Measurements from ENCODE around the gene TMEM135.

TMEM135 gene

GRCh38 chr11:87007963-87008362 is 29.8 kb upstream of the TMEM135 start:
- Histone ChIP-seq H3K9ac (ENCODE audit: insufficient read length, low read depth) (no peak overlapping the region), H3K27me3 (ENCODE audit: insufficient read depth, insufficient read length) (no peaks in the 10 kb centered on the region), H3K4me3 (ENCODE audit: insufficient read length, low read depth) (no peak overlapping the region), H3K36me3 (ENCODE audit: insufficient read depth, insufficient read length, low read length) (no peaks in the 10 kb centered on the region), H3K9me3 (ENCODE audit: insufficient read depth, low read length) (no peaks in the 10 kb centered on the region), H3K4me1 (ENCODE audit: insufficient read depth, insufficient read length) (no peaks in the 10 kb centered on the region)
- no peak for TF ChIP-seq YY1 (IDR thresholded peaks at IDR 0.05; ENCODE audit: insufficient read depth, insufficient read length)
- no peak for TF ChIP-seq ZNF274 (IDR thresholded peaks at IDR 0.05; ENCODE audit: low read depth, low read length)
- TF ChIP-seq SUZ12 (IDR thresholded peaks at IDR 0.05; ENCODE audit: extremely low read depth, insufficient read depth, insufficient read length) = no peak
- no peak for DNase-seq (ENCODE audit: low read depth, low spot score)

- H3K9me3 ChIP-seq (ENCODE audit: insufficient read depth, low read length) = no peaks in the 10 kb centered on the region
- DNase-seq (ENCODE audit: low read depth, low spot score) = no peak
- TF ChIP-seq YY1 (IDR thresholded peaks at IDR 0.05; ENCODE audit: insufficient read depth, insufficient read length) = no peak
- TF ChIP-seq SUZ12 (IDR thresholded peaks at IDR 0.05; ENCODE audit: extremely low read depth, insufficient read depth, insufficient read length) = no peak
- TF ChIP-seq ZNF274 (IDR thresholded peaks at IDR 0.05; ENCODE audit: low read depth, low read length) = no peak
- no peaks in the 10 kb centered on the region for H3K27me3 ChIP-seq (ENCODE audit: insufficient read depth, insufficient read length)
- H3K9ac ChIP-seq (ENCODE audit: insufficient read length, low read depth) = no peak overlapping the region
- no peaks in the 10 kb centered on the region for H3K36me3 ChIP-seq (ENCODE audit: insufficient read depth, insufficient read length, low read length)
- no peak overlapping the region for H3K4me3 ChIP-seq (ENCODE audit: insufficient read length, low read depth)
- no peaks in the 10 kb centered on the region for H3K4me1 ChIP-seq (ENCODE audit: insufficient read depth, insufficient read length)
Measured at GRCh38 chr11:87012089-87012488, 25.6 kb upstream of the TMEM135 start.

DNA sequence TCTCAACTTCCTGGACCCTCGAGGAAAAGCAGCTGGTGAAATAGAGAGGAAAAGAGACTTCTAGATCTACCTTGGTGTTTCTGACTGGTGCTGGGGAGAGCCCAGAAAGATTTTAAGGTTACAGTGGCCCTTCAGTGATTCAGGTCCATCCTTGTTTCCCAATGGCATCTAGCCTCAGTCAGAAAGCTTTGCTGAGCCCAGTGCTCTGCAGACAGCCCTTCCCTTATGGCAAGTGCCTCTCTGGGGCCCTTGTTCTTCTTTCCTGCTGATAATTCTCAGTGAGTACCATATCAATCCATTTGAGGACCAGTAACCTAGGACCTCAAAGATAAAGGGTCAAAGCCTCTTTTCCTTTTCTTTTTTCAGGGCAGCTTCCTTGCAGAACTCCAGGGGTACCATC is 25.1 kb upstream of the TMEM135 start:
- Histone ChIP-seq H3K4me1 (ENCODE audit: insufficient read depth, insufficient read length) (no peaks in the 10 kb centered on the region), H3K36me3 (ENCODE audit: insufficient read depth, insufficient read length, low read length) (no peaks in the 10 kb centered on the region), H3K27me3 (ENCODE audit: insufficient read depth, insufficient read length) (no peaks in the 10 kb centered on the region), H3K4me3 (ENCODE audit: insufficient read length, low read depth) (no peak overlapping the region), H3K9ac (ENCODE audit: insufficient read length, low read depth) (no peak overlapping the region), H3K9me3 (ENCODE audit: insufficient read depth, low read length) (no peaks in the 10 kb centered on the region)
- DNase-seq (ENCODE audit: low read depth, low spot score) = no peak
- TF ChIP-seq ZNF274 (IDR thresholded peaks at IDR 0.05; ENCODE audit: low read depth, low read length) (no peak), SUZ12 (IDR thresholded peaks at IDR 0.05; ENCODE audit: extremely low read depth, insufficient read depth, insufficient read length) (no peak), YY1 (IDR thresholded peaks at IDR 0.05; ENCODE audit: insufficient read depth, insufficient read length) (no peak)

DNA sequence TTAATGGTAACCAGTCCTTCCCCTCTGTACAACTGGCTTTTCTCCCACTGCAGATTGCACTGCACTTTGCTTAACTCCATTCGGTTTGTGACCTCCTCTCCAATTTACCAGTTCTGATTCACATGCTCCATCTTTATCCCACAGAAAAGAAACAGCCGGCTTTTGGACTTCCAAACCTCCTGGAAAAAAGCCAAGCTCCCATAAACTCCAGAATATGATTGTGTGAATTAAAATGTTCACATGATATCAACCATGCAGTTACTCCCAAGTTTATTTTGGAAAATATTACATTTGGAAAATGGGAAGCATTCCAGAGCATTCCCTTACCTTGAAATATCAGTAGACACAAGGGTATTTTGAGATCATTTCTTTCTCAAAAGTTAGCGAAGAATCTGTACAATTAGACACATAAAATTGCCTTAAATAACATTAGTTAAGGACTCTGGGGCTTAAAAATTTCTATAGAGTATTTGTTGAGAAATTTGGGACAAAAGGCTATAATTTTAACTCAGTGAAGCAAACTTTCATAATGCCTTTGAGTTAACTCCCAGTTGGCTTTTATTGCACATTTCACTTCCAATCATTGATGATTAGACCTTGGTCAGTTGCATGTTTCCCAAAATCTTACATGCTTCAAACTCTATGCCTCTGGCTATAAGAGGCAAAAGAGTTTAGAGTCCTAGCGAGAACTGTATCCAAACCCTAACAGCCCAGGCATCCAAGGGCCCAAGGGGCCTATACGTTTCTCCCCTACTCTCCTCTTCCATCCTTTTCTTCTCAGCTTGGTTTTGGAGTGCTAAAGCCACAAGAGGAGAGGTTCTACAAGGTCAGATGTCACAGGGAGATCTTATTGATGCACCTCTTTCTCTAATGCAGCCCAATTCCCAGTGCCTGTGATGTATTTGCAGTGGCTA is 23.6 kb upstream of the TMEM135 start:
- Histone ChIP-seq H3K4me1 (ENCODE audit: insufficient read depth, insufficient read length) (no peaks in the 10 kb centered on the region), H3K9ac (ENCODE audit: insufficient read length, low read depth) (no peak overlapping the region), H3K4me3 (ENCODE audit: insufficient read length, low read depth) (no peak overlapping the region), H3K27me3 (ENCODE audit: insufficient read depth, insufficient read length) (no peaks in the 10 kb centered on the region), H3K36me3 (ENCODE audit: insufficient read depth, insufficient read length, low read length) (no peaks in the 10 kb centered on the region), H3K9me3 (ENCODE audit: insufficient read depth, low read length) (no peaks in the 10 kb centered on the region)
- DNase-seq (ENCODE audit: low read depth, low spot score) = no peak
- TF ChIP-seq YY1 (IDR thresholded peaks at IDR 0.05; ENCODE audit: insufficient read depth, insufficient read length) (no peak), SUZ12 (IDR thresholded peaks at IDR 0.05; ENCODE audit: extremely low read depth, insufficient read depth, insufficient read length) (no peak), ZNF274 (IDR thresholded peaks at IDR 0.05; ENCODE audit: low read depth, low read length) (no peak)

GRCh38 chr11:87015645-87016044 is 22.1 kb upstream of the TMEM135 start:
- Histone ChIP-seq H3K9me3 (ENCODE audit: insufficient read depth, low read length) (no peaks in the 10 kb centered on the region), H3K4me1 (ENCODE audit: insufficient read depth, insufficient read length) (peaks cover 4% of the 10 kb centered on the region)
- TF ChIP-seq YY1 (IDR thresholded peaks at IDR 0.05; ENCODE audit: insufficient read depth, insufficient read length) (no peak), ZNF274 (IDR thresholded peaks at IDR 0.05; ENCODE audit: low read depth, low read length) (no peak), SUZ12 (IDR thresholded peaks at IDR 0.05; ENCODE audit: extremely low read depth, insufficient read depth, insufficient read length) (no peak)

GRCh38 chr11:87019613-87020271 is 18.0 kb upstream of the TMEM135 start:
- Histone ChIP-seq H3K9me3 (ENCODE audit: insufficient read depth, low read length) (no peaks in the 10 kb centered on the region), H3K9ac (ENCODE audit: insufficient read length, low read depth) (no peak overlapping the region), H3K4me3 (ENCODE audit: insufficient read length, low read depth) (no peak overlapping the region), H3K4me1 (ENCODE audit: insufficient read depth, insufficient read length) (peaks cover 4% of the 10 kb centered on the region), H3K27me3 (ENCODE audit: insufficient read depth, insufficient read length) (no peaks in the 10 kb centered on the region), H3K36me3 (ENCODE audit: insufficient read depth, insufficient read length, low read length) (no peaks in the 10 kb centered on the region)
- TF ChIP-seq YY1 (IDR thresholded peaks at IDR 0.05; ENCODE audit: insufficient read depth, insufficient read length) = no peak
- no peak for TF ChIP-seq SUZ12 (IDR thresholded peaks at IDR 0.05; ENCODE audit: extremely low read depth, insufficient read depth, insufficient read length)
- TF ChIP-seq ZNF274 (IDR thresholded peaks at IDR 0.05; ENCODE audit: low read depth, low read length) = no peak
- DNase-seq (ENCODE audit: low read depth, low spot score) = no peak

More at GRCh38 chr11:87015645-87016044, 22.1 kb upstream of the TMEM135 start:
- Histone ChIP-seq H3K36me3 (ENCODE audit: insufficient read depth, insufficient read length, low read length) (no peaks in the 10 kb centered on the region), H3K9ac (ENCODE audit: insufficient read length, low read depth) (no peak overlapping the region), H3K27me3 (ENCODE audit: insufficient read depth, insufficient read length) (no peaks in the 10 kb centered on the region), H3K4me3 (ENCODE audit: insufficient read length, low read depth) (no peak overlapping the region)
- DNase-seq (ENCODE audit: low read depth, low spot score) = no peak

GRCh38 chr11:87020336-87020735 is 17.4 kb upstream of the TMEM135 start:
- no peak for DNase-seq (ENCODE audit: low read depth, low spot score)
- no peak overlapping the region for H3K9ac ChIP-seq (ENCODE audit: insufficient read length, low read depth)
- H3K9me3 ChIP-seq (ENCODE audit: insufficient read depth, low read length) = no peaks in the 10 kb centered on the region
- TF ChIP-seq ZNF274 (IDR thresholded peaks at IDR 0.05; ENCODE audit: low read depth, low read length) (no peak), YY1 (IDR thresholded peaks at IDR 0.05; ENCODE audit: insufficient read depth, insufficient read length) (no peak), SUZ12 (IDR thresholded peaks at IDR 0.05; ENCODE audit: extremely low read depth, insufficient read depth, insufficient read length) (no peak)
- no peak overlapping the region for H3K4me3 ChIP-seq (ENCODE audit: insufficient read length, low read depth)
- H3K4me1 ChIP-seq (ENCODE audit: insufficient read depth, insufficient read length) = peaks cover 4% of the 10 kb centered on the region
- H3K27me3 ChIP-seq (ENCODE audit: insufficient read depth, insufficient read length) = no peaks in the 10 kb centered on the region
- H3K36me3 ChIP-seq (ENCODE audit: insufficient read depth, insufficient read length, low read length) = no peaks in the 10 kb centered on the region

Data from NT2/D1 (cell line).